ENCODE data around the gene QKI.

- TF ChIP-seq CTCF (IDR thresholded peaks at IDR 0.05; ENCODE audit: low read depth, low read length) (no peak), MAX (IDR thresholded peaks at IDR 0.05; ENCODE audit: low read depth, low read length) (no peak)
These were observed 30.0 kb upstream of the QKI start for GRCh38 chr6:163384510-163384909.
